ENCODE results near the gene NAB2.

- TF ChIP-seq CTCF (IDR thresholded peaks at IDR 0.05; ENCODE audit: low read depth, low read length, missing input control) (no peak), YY1 (IDR thresholded peaks at IDR 0.05) (no peak)
- TF ChIP-seq, protein P1, sequence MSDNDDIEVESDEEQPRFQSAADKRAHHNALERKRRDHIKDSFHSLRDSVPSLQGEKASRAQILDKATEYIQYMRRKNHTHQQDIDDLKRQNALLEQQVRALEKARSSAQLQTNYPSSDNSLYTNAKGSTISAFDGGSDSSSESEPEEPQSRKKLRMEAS (IDR thresholded peaks at IDR 0.05) = no peak
Measured at GRCh38 chr12:57099047-57099714, 10.3 kb downstream of the NAB2 start.

All from liver (tissue), 2 donors.